Measurements from ENCODE around the gene ECHS1.
A peak's percentile ranks its signal among the peaks of the same experiment; 100 is the strongest.

ECHS1 gene

DNA sequence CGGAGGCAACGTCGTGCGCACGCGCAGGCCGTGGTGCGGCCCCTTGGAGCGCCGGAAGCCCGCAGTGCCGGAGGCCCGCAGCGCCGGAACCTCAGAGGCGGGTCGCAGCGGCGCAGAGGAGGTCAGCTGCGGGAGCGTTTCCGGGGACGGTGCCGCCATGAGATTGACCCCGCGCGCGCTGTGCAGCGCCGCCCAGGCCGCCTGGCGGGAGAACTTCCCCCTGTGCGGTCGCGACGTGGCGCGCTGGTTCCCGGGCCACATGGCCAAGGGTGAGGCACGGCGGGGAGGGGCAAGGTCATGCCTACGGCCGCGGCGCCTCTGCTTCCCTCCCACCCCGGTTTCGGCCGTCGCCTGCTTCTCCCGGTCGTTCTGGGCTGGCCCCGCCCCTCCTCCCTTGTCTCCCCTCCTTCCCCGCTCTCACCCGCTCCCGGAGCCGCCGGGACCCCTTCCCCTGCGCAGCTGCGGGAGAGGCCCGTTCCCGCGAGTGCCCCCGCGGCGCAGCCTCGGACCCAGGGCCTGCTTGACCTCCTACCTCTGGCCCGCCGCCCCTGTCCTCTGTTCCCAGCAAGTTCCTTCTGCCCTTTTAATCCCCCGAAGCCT is 21.0 kb upstream of the ECHS1 start, which contains the start of gene MTG1 (continued):
- TF ChIP-seq ZNF132 (tag by site-specific recombination; IDR thresholded peaks at IDR 0.05; ENCODE audit: borderline replicate concordance): no peak
- TF ChIP-seq OSR2 (tag by site-specific recombination; IDR thresholded peaks at IDR 0.05): peak; percentile 13; the same call in 1 of the 2 replicates
- TF ChIP-seq ZNF121 (tag by site-specific recombination; IDR thresholded peaks at IDR 0.05): no peak
- TF ChIP-seq ZNF530 (tag by site-specific recombination; IDR thresholded peaks at IDR 0.05; ENCODE audit: low read depth): no peak
- peak; percentile 70; the same call in 1 of the 2 replicates for TF ChIP-seq ZNF146 (tag by site-specific recombination; IDR thresholded peaks at IDR 0.05)
- no peak for TF ChIP-seq ZNF513 (tag by site-specific recombination; IDR thresholded peaks at IDR 0.05)
- peak; percentile 76 for TF ChIP-seq ZNF423 (tag by site-specific recombination; IDR thresholded peaks at IDR 0.05)
- peak; percentile 90 for TF ChIP-seq YY1 (tag by site-specific recombination; IDR thresholded peaks at IDR 0.05)
- TF ChIP-seq ZNF184 (tag by site-specific recombination; IDR thresholded peaks at IDR 0.05): no peak
- peak; percentile 95 for TF ChIP-seq KLF16 (tag by site-specific recombination; IDR thresholded peaks at IDR 0.05)
- peak; percentile 92 for TF ChIP-seq ZNF324 (tag by site-specific recombination; IDR thresholded peaks at IDR 0.05)
- peak; percentile 93 for TF ChIP-seq ZNF561 (tag by site-specific recombination; IDR thresholded peaks at IDR 0.05; ENCODE audit: borderline replicate concordance)
- no peak for TF ChIP-seq ZNF510 (tag by site-specific recombination; IDR thresholded peaks at IDR 0.05; ENCODE audit: insufficient replicate concordance)
- TF ChIP-seq ZNF830 (tag by site-specific recombination; IDR thresholded peaks at IDR 0.05; ENCODE audit: low read depth): no peak
- no peak for TF ChIP-seq SETDB1 (IDR thresholded peaks at IDR 0.05; ENCODE audit: insufficient read length, low read length)
- TF ChIP-seq ZSCAN4 (tag by site-specific recombination; IDR thresholded peaks at IDR 0.05): 0 out of 2 replicates have a peak, but pooled peaks have one; percentile 21
- peak; percentile 83 for TF ChIP-seq ZNF692 (tag by site-specific recombination; IDR thresholded peaks at IDR 0.05)
- peak; percentile 89 for TF ChIP-seq KLF17 (tag by site-specific recombination; IDR thresholded peaks at IDR 0.05)
- no peak for TF ChIP-seq HOXC10 (CRISPR knock-in tag; IDR thresholded peaks at IDR 0.05)
- peak; percentile 36; the same call in 1 of the 2 replicates for TF ChIP-seq WT1 (tag by site-specific recombination; IDR thresholded peaks at IDR 0.05)
- no peak for TF ChIP-seq ZNF221 (tag by site-specific recombination; IDR thresholded peaks at IDR 0.05; ENCODE audit: borderline replicate concordance)
- TF ChIP-seq, protein P1, sequence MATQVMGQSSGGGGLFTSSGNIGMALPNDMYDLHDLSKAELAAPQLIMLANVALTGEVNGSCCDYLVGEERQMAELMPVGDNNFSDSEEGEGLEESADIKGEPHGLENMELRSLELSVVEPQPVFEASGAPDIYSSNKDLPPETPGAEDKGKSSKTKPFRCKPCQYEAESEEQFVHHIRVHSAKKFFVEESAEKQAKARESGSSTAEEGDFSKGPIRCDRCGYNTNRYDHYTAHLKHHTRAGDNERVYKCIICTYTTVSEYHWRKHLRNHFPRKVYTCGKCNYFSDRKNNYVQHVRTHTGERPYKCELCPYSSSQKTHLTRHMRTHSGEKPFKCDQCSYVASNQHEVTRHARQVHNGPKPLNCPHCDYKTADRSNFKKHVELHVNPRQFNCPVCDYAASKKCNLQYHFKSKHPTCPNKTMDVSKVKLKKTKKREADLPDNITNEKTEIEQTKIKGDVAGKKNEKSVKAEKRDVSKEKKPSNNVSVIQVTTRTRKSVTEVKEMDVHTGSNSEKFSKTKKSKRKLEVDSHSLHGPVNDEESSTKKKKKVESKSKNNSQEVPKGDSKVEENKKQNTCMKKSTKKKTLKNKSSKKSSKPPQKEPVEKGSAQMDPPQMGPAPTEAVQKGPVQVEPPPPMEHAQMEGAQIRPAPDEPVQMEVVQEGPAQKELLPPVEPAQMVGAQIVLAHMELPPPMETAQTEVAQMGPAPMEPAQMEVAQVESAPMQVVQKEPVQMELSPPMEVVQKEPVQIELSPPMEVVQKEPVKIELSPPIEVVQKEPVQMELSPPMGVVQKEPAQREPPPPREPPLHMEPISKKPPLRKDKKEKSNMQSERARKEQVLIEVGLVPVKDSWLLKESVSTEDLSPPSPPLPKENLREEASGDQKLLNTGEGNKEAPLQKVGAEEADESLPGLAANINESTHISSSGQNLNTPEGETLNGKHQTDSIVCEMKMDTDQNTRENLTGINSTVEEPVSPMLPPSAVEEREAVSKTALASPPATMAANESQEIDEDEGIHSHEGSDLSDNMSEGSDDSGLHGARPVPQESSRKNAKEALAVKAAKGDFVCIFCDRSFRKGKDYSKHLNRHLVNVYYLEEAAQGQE (tag by site-specific recombination; IDR thresholded peaks at IDR 0.05): peak; percentile 65
- TF ChIP-seq, protein P2, sequence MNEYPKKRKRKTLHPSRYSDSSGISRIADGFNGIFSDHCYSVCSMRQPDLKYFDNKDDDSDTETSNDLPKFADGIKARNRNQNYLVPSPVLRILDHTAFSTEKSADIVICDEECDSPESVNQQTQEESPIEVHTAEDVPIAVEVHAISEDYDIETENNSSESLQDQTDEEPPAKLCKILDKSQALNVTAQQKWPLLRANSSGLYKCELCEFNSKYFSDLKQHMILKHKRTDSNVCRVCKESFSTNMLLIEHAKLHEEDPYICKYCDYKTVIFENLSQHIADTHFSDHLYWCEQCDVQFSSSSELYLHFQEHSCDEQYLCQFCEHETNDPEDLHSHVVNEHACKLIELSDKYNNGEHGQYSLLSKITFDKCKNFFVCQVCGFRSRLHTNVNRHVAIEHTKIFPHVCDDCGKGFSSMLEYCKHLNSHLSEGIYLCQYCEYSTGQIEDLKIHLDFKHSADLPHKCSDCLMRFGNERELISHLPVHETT (tag by site-specific recombination; IDR thresholded peaks at IDR 0.05): peak; percentile 15; the same call in 1 of the 2 replicates
- peak; percentile 91 for TF ChIP-seq ZXDB (tag by site-specific recombination; IDR thresholded peaks at IDR 0.05)
- TF ChIP-seq REPIN1 (tag by site-specific recombination; IDR thresholded peaks at IDR 0.05; ENCODE audit: low read depth): peak; percentile 93; the same call in 1 of the 2 replicates
- TF ChIP-seq ZNF529 (tag by site-specific recombination; IDR thresholded peaks at IDR 0.05; ENCODE audit: insufficient replicate concordance): no peak
- TF ChIP-seq, protein P3, sequence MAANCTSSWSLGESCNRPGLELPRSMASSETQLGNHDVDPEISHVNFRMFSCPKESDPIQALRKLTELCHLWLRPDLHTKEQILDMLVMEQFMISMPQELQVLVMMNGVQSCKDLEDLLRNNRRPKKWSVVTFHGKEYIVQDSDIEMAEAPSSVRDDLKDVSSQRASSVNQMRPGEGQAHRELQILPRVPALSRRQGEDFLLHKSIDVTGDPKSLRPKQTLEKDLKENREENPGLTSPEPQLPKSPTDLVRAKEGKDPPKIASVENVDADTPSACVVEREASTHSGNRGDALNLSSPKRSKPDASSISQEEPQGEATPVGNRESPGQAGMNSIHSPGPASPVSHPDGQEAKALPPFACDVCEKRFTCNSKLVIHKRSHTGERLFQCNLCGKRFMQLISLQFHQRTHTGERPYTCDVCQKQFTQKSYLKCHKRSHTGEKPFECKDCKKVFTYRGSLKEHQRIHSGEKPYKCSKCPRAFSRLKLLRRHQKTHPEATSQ (tag by site-specific recombination; IDR thresholded peaks at IDR 0.05): peak; percentile 99
- TF ChIP-seq ZNF623 (tag by site-specific recombination; IDR thresholded peaks at IDR 0.05): no peak
- TF ChIP-seq ZNF473 (tag by site-specific recombination; IDR thresholded peaks at IDR 0.05): no peak
